Body of pancreas (tissue), 4 donors: ENCODE data around the gene CWF19L2.

Experiments used
- POLR2A ChIP-seq, 3 donors: fragments of 450-650 bp; IDR thresholded peaks; one replicate each; pipeline ENCODE4 v1.6.1; 2016; ENCODE audit warnings: antibody characterized with exemption in 3 of 3, mild to moderate bottlenecking in 2 of 3
- TF ChIP-seq, protein P1 (sequence below), 7 experiments: fragments of 450-650 bp in 4 of 7; fragments of 200-600 bp in 3 of 7; sonication (generic) in 3 of 7; IDR thresholded peaks; one replicate each; pipeline ENCODE4 v1.5.1; 2016 to 2019; ENCODE audit warnings: antibody characterized with exemption in 7 of 7

DNA sequence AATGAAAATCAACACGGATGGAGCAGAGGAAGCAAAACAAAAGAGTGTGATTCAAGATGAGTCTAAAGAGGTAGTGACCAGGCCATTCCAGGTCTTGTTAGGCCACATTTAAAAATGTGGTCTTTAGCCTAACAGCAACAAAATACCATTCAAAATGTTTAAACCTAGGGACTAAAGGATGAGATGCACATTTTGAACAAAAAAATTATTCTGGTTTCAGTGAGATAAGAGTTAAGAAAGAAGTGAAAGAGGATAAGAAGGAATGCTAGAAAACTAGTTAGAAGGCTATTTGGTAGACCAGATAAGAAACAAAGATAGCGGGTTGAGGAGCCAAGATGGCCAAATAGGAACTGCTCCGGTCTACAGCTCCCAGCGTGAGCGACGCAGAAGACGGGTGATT, 85.2 kb downstream of the CWF19L2 start:
- TF ChIP-seq, protein P1, sequence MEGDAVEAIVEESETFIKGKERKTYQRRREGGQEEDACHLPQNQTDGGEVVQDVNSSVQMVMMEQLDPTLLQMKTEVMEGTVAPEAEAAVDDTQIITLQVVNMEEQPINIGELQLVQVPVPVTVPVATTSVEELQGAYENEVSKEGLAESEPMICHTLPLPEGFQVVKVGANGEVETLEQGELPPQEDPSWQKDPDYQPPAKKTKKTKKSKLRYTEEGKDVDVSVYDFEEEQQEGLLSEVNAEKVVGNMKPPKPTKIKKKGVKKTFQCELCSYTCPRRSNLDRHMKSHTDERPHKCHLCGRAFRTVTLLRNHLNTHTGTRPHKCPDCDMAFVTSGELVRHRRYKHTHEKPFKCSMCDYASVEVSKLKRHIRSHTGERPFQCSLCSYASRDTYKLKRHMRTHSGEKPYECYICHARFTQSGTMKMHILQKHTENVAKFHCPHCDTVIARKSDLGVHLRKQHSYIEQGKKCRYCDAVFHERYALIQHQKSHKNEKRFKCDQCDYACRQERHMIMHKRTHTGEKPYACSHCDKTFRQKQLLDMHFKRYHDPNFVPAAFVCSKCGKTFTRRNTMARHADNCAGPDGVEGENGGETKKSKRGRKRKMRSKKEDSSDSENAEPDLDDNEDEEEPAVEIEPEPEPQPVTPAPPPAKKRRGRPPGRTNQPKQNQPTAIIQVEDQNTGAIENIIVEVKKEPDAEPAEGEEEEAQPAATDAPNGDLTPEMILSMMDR (IDR thresholded peaks at IDR 0.05), result no peak
- no peak for TF ChIP-seq POLR2A (IDR thresholded peaks at IDR 0.05)
